HEK293 (cell line): Measurements from ENCODE around the gene ERF.

Source experiments
- CTCF ChIA-PET: fragments of 350-600 bp; formaldehyde crosslinking; extraction: SDS; loops from one replicate; lab custom pipeline; 2021; ENCODE audit warnings: antibody characterized with exemption; lab: Yijun Ruan, JAX
- POLR2A ChIA-PET: fragments of 300-600 bp; formaldehyde crosslinking; extraction: SDS; loops from one replicate; lab custom pipeline; 2020; ENCODE audit warnings: antibody characterized with exemption, inconsistent platforms; lab: Yijun Ruan, JAX
- H3K27ac ChIP-seq: fragments of 200-500 bp; sonication (Bioruptor generic); 2 replicates; pipeline ENCODE4 v1.5.1; 2014; ENCODE audit warnings: low read depth, low read length, control low read depth, inconsistent platforms; ENCODE audit errors: extremely low read depth
- H3K36me3 ChIP-seq, 2 experiments: fragments of 200-500 bp in 1 of 2; sonication (Bioruptor generic) in 1 of 2; 1 replicate in 1 of 2; 2 replicates in 1 of 2; pipeline ENCODE4 v1.5.1; 2014 to 2017; ENCODE audit warnings: inconsistent platforms in 2 of 2, low read length in 2 of 2; ENCODE audit not compliant: control insufficient read depth in 2 of 2, insufficient read depth in 1 of 2
- H3K4me1 ChIP-seq: fragments of 200-500 bp; sonication (Bioruptor generic); 2 replicates; pipeline ENCODE4 v1.5.1; 2014; ENCODE audit warnings: mild to moderate bottlenecking, low read length, inconsistent platforms; ENCODE audit not compliant: control insufficient read depth, insufficient read depth
- H3K4me3 ChIP-seq: 2 replicates; pipeline ENCODE4 v1.5.1; 2011; ENCODE audit warnings: low read depth, mild to moderate bottlenecking, control low read depth, low read length, moderate library complexity
- H3K9me3 ChIP-seq: fragments of 200-500 bp; sonication (Bioruptor generic); 2 replicates; pipeline ENCODE4 v1.5.1; 2014; ENCODE audit warnings: low read depth, low read length, inconsistent platforms; ENCODE audit not compliant: control insufficient read depth, insufficient read depth
- OSR2 ChIP-seq: fragments of 450-650 bp; formaldehyde crosslinking; IDR thresholded peaks from 2 replicates; pipeline ENCODE4 v1.5.1; 2016; ENCODE audit warnings: missing biosample characterization, missing genetic modification characterization
- OVOL3 ChIP-seq: fragments of 450-650 bp; formaldehyde crosslinking; IDR thresholded peaks from 2 replicates; pipeline ENCODE4 v1.5.1; 2016; ENCODE audit warnings: missing biosample characterization, missing genetic modification characterization
- SCRT2 ChIP-seq: fragments of 450-650 bp; formaldehyde crosslinking; IDR thresholded peaks from 2 replicates; pipeline ENCODE4 v1.5.1; 2016; ENCODE audit warnings: missing biosample characterization, missing genetic modification characterization
- SP3 ChIP-seq: fragments of 450-650 bp; formaldehyde crosslinking; IDR thresholded peaks from 2 replicates; pipeline ENCODE4 v1.5.1; 2016; ENCODE audit warnings: missing biosample characterization, missing genetic modification characterization
- YY2 ChIP-seq: fragments of 450-650 bp; formaldehyde crosslinking; IDR thresholded peaks from 2 replicates; pipeline ENCODE4 v1.5.1; 2016; ENCODE audit warnings: missing biosample characterization, missing genetic modification characterization
- ZNF146 ChIP-seq: fragments of 450-650 bp; formaldehyde crosslinking; IDR thresholded peaks from 2 replicates; pipeline ENCODE4 v1.5.1; 2016; ENCODE audit warnings: missing biosample characterization, missing genetic modification characterization
- ZNF157 ChIP-seq: fragments of 450-650 bp; formaldehyde crosslinking; IDR thresholded peaks from 2 replicates; pipeline ENCODE4 v1.5.1; 2016; ENCODE audit warnings: missing biosample characterization, missing genetic modification characterization
- ZNF175 ChIP-seq: fragments of 450-650 bp; formaldehyde crosslinking; IDR thresholded peaks from 2 replicates; pipeline ENCODE4 v1.5.1; 2016; ENCODE audit warnings: missing biosample characterization, missing genetic modification characterization
- ZNF248 ChIP-seq: fragments of 450-650 bp; formaldehyde crosslinking; IDR thresholded peaks from 2 replicates; pipeline ENCODE4 v1.5.1; 2017; ENCODE audit warnings: missing biosample characterization, missing genetic modification characterization
- ZNF510 ChIP-seq: fragments of 450-650 bp; formaldehyde crosslinking; IDR thresholded peaks from 2 replicates; pipeline ENCODE4 v1.5.1; 2018; ENCODE audit warnings: mild to moderate bottlenecking, missing genetic modification characterization, missing biosample characterization; ENCODE audit not compliant: insufficient replicate concordance
- ZNF654 ChIP-seq: fragments of 450-650 bp; formaldehyde crosslinking; IDR thresholded peaks from 2 replicates; pipeline ENCODE4 v1.5.1; 2016; ENCODE audit warnings: low read depth, missing biosample characterization, missing genetic modification characterization
- ZNF76 ChIP-seq: fragments of 450-650 bp; formaldehyde crosslinking; IDR thresholded peaks from 2 replicates; pipeline ENCODE4; 2016; ENCODE audit warnings: low read depth, missing biosample characterization, missing genetic modification characterization, borderline replicate concordance
- ZNF777 ChIP-seq: fragments of 450-650 bp; formaldehyde crosslinking; IDR thresholded peaks from 2 replicates; pipeline ENCODE4 v1.5.1; 2017; ENCODE audit warnings: missing biosample characterization, missing genetic modification characterization, borderline replicate concordance
- ZNF837 ChIP-seq: fragments of 450-650 bp; formaldehyde crosslinking; IDR thresholded peaks from 2 replicates; pipeline ENCODE4 v1.5.1; 2016; ENCODE audit warnings: missing biosample characterization, missing genetic modification characterization
- TF ChIP-seq, protein P1 (sequence below): sonication (generic); formaldehyde crosslinking; IDR thresholded peaks from 2 replicates; pipeline ENCODE4 v1.8.1; 2022; ENCODE audit warnings: mild to moderate bottlenecking, moderate library complexity, missing genetic modification reagents
- TF ChIP-seq, protein P2 (sequence below): fragments of 450-650 bp; formaldehyde crosslinking; IDR thresholded peaks from 2 replicates; pipeline ENCODE4 v1.5.1; 2016; ENCODE audit warnings: missing biosample characterization, missing genetic modification characterization, borderline replicate concordance
- TF ChIP-seq, protein P3 (sequence below): fragments of 450-650 bp; formaldehyde crosslinking; IDR thresholded peaks from 2 replicates; pipeline ENCODE4 v1.5.1; 2016; ENCODE audit warnings: missing biosample characterization, missing genetic modification characterization
- TF ChIP-seq, protein P4 (sequence below): fragments of 450-650 bp; formaldehyde crosslinking; IDR thresholded peaks from 2 replicates; pipeline ENCODE4 v1.5.1; 2016; ENCODE audit warnings: missing biosample characterization, missing genetic modification characterization
- TF ChIP-seq, protein P5 (sequence below): fragments of 450-650 bp; formaldehyde crosslinking; IDR thresholded peaks from 2 replicates; pipeline ENCODE4 v1.5.1; 2016; ENCODE audit warnings: missing biosample characterization, missing genetic modification characterization, low read depth
- TF ChIP-seq, protein P6 (sequence below): fragments of 450-650 bp; formaldehyde crosslinking; conservative IDR thresholded peaks from 2 replicates; pipeline ENCODE4 v1.5.1; 2016; ENCODE audit warnings: low read depth, missing biosample characterization, missing genetic modification characterization

The ERF gene

DNA sequence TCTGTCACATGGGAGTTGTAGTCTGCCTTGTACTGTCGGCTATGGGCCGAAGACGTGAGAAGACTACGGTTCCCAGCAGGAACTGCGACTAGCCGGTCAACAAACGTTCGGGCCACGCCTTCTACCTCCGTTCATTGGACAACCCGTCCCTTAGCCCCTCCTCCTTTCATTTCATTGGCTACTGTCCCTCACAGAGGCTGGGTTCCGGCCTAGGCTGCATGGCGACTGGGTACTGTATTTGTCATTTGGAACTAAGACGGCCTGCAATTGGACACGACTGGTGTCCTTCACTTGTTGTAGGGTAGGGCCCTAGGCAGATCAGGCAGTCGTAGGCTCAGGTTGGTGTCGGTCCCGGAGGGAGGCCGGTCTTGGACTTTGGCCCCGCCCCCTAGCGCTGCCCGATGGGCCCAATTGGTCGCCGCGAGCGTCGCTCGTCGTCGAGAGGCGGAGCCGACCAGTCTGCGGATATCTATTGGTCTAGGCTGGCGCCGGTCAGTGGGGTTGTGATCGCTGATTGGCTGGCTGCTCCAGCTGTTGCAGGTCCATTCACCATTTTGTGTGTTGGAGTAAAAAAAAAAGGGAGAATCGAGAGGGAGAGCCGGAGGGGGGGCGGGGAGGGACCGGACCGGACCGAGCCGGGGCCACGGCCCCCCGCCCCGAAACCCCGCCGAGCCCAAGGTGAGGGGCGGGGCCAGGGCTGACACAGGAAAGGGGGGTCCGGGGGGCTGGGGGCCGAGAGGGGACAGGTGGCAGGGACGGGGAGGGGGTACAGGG is 14.0 kb upstream of the ERF start, which contains the start of gene CIC (continued):
- TF ChIP-seq SCRT2 (tag by site-specific recombination) (peak; percentile 97), ZNF777 (no peak), ZNF76 (tag by site-specific recombination) (peak; percentile 98), YY2 (tag by site-specific recombination) (no peak; the same call in 1 of the 2 replicates), ZNF175 (tag by site-specific recombination) (no peak), SP3 (tag by site-specific recombination) (peak; percentile 99)
- TF ChIP-seq, protein P1, sequence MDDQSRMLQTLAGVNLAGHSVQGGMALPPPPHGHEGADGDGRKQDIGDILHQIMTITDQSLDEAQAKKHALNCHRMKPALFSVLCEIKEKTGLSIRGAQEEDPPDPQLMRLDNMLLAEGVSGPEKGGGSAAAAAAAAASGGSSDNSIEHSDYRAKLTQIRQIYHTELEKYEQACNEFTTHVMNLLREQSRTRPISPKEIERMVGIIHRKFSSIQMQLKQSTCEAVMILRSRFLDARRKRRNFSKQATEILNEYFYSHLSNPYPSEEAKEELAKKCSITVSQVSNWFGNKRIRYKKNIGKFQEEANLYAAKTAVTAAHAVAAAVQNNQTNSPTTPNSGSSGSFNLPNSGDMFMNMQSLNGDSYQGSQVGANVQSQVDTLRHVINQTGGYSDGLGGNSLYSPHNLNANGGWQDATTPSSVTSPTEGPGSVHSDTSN (CRISPR knock-in tag) = peak; percentile 100
- TF ChIP-seq, protein P2, sequence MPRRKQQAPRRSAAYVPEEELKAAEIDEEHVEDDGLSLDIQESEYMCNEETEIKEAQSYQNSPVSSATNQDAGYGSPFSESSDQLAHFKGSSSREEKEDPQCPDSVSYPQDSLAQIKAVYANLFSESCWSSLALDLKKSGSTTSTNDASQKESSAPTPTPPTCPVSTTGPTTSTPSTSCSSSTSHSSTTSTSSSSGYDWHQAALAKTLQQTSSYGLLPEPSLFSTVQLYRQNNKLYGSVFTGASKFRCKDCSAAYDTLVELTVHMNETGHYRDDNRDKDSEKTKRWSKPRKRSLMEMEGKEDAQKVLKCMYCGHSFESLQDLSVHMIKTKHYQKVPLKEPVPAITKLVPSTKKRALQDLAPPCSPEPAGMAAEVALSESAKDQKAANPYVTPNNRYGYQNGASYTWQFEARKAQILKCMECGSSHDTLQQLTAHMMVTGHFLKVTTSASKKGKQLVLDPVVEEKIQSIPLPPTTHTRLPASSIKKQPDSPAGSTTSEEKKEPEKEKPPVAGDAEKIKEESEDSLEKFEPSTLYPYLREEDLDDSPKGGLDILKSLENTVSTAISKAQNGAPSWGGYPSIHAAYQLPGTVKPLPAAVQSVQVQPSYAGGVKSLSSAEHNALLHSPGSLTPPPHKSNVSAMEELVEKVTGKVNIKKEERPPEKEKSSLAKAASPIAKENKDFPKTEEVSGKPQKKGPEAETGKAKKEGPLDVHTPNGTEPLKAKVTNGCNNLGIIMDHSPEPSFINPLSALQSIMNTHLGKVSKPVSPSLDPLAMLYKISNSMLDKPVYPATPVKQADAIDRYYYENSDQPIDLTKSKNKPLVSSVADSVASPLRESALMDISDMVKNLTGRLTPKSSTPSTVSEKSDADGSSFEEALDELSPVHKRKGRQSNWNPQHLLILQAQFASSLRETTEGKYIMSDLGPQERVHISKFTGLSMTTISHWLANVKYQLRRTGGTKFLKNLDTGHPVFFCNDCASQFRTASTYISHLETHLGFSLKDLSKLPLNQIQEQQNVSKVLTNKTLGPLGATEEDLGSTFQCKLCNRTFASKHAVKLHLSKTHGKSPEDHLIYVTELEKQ (tag by site-specific recombination) = no peak
- TF ChIP-seq, protein P3, sequence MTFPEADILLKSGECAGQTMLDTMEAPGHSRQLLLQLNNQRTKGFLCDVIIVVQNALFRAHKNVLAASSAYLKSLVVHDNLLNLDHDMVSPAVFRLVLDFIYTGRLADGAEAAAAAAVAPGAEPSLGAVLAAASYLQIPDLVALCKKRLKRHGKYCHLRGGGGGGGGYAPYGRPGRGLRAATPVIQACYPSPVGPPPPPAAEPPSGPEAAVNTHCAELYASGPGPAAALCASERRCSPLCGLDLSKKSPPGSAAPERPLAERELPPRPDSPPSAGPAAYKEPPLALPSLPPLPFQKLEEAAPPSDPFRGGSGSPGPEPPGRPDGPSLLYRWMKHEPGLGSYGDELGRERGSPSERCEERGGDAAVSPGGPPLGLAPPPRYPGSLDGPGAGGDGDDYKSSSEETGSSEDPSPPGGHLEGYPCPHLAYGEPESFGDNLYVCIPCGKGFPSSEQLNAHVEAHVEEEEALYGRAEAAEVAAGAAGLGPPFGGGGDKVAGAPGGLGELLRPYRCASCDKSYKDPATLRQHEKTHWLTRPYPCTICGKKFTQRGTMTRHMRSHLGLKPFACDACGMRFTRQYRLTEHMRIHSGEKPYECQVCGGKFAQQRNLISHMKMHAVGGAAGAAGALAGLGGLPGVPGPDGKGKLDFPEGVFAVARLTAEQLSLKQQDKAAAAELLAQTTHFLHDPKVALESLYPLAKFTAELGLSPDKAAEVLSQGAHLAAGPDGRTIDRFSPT (tag by site-specific recombination) = no peak

DNA sequence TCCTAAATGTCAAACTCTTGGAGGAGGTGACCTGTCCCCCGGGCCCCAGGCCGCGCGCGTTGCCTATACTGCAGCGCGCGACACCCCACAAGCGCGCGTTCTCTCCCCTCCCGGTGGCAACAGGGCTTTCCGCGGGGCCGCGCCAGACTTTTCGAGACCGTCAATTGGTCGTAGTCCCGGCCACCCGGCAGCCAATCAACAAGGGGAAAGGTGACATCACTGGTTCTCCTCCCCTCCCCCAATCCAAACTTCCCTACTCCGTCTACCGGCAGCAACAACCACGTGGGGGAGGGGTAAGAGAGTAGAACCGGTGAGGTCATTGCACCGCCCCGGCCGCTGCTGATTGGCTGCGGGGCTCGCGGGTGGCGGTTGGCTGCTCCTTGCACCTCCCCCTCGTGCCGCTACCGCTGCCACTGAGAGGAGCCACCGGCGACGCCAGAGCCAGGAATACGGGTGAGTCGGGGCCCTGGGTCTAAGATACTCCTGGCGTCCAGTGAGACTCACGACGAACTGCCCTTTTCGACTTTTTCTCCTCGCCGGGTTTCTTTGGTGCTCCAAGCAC is 13.3 kb upstream of the ERF start:
- ChIA-PET CTCF (interaction anchor here (0.7 to 2.0 kb wide), 4 partner anchors 22 to 156 kb away, joined by 3 to 10 read pairs (median 4); no protein-coding TSS in a partner anchor), POLR2A (interaction anchor here (0.9 to 1.7 kb wide), 6 partner anchors 10 to 25 kb away, joined by 3 to 8 read pairs (median 6); partner anchors contain the start of gene GSK3A)
- Histone ChIP-seq H3K36me3 (peaks cover 0 to 20% of the 10 kb centered on the region in 2 experiments; a peak in 2 of 3 replicates), H3K27ac (peak overlapping the region; percentile 98), H3K4me1 (peaks cover 16% of the 10 kb centered on the region), H3K4me3 (peak overlapping the region; percentile 77), H3K9me3 (no peaks in the 10 kb centered on the region)
- TF ChIP-seq ZNF510 (tag by site-specific recombination) = no peak
- TF ChIP-seq ZNF157 (tag by site-specific recombination) = no peak
- TF ChIP-seq ZNF248 (tag by site-specific recombination) = no peak
- TF ChIP-seq, protein P4, sequence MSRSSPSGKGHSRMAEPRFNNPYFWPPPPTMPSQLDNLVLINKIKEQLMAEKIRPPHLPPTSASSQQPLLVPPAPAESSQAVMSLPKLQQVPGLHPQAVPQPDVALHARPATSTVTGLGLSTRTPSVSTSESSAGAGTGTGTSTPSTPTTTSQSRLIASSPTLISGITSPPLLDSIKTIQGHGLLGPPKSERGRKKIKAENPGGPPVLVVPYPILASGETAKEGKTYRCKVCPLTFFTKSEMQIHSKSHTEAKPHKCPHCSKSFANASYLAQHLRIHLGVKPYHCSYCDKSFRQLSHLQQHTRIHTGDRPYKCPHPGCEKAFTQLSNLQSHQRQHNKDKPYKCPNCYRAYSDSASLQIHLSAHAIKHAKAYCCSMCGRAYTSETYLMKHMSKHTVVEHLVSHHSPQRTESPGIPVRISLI (tag by site-specific recombination) = no peak
- TF ChIP-seq OSR2 (tag by site-specific recombination) = peak; percentile 85
- TF ChIP-seq OVOL3 (tag by site-specific recombination) = no peak
- TF ChIP-seq, protein P5, sequence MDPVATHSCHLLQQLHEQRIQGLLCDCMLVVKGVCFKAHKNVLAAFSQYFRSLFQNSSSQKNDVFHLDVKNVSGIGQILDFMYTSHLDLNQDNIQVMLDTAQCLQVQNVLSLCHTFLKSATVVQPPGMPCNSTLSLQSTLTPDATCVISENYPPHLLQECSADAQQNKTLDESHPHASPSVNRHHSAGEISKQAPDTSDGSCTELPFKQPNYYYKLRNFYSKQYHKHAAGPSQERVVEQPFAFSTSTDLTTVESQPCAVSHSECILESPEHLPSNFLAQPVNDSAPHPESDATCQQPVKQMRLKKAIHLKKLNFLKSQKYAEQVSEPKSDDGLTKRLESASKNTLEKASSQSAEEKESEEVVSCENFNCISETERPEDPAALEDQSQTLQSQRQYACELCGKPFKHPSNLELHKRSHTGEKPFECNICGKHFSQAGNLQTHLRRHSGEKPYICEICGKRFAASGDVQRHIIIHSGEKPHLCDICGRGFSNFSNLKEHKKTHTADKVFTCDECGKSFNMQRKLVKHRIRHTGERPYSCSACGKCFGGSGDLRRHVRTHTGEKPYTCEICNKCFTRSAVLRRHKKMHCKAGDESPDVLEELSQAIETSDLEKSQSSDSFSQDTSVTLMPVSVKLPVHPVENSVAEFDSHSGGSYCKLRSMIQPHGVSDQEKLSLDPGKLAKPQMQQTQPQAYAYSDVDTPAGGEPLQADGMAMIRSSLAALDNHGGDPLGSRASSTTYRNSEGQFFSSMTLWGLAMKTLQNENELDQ (tag by site-specific recombination) = no peak
- TF ChIP-seq ZNF837 = no peak
- TF ChIP-seq ZNF654 = no peak
- no peak for TF ChIP-seq ZNF146
- TF ChIP-seq, protein P6, sequence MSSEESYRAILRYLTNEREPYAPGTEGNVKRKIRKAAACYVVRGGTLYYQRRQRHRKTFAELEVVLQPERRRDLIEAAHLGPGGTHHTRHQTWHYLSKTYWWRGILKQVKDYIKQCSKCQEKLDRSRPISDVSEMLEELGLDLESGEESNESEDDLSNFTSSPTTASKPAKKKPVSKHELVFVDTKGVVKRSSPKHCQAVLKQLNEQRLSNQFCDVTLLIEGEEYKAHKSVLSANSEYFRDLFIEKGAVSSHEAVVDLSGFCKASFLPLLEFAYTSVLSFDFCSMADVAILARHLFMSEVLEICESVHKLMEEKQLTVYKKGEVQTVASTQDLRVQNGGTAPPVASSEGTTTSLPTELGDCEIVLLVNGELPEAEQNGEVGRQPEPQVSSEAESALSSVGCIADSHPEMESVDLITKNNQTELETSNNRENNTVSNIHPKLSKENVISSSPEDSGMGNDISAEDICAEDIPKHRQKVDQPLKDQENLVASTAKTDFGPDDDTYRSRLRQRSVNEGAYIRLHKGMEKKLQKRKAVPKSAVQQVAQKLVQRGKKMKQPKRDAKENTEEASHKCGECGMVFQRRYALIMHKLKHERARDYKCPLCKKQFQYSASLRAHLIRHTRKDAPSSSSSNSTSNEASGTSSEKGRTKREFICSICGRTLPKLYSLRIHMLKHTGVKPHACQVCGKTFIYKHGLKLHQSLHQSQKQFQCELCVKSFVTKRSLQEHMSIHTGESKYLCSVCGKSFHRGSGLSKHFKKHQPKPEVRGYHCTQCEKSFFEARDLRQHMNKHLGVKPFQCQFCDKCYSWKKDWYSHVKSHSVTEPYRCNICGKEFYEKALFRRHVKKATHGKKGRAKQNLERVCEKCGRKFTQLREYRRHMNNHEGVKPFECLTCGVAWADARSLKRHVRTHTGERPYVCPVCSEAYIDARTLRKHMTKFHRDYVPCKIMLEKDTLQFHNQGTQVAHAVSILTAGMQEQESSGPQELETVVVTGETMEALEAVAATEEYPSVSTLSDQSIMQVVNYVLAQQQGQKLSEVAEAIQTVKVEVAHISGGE (tag by site-specific recombination) = peak; percentile 63
